IMR-90 (cell line): Measurements from ENCODE around the gene STAC2. TPM values are rescaled to one million over a fixed set of nuclear protein-coding genes. Genes with fewer than 3 reads are reported as not detected.
A peak's percentile ranks its signal among the peaks of the same experiment; 100 is the strongest.

ENCODE experiments used
- ATAC-seq: fragments of 200-7000 bp; cut with Tn5 transposase; 2 replicates; pipeline ENCODE4 v1.9.1; 2020; ENCODE audit warnings: low read depth, mild to moderate bottlenecking, moderate library complexity
- Bru-seq: library from RNA; stranded (reverse); fragments of 400-500 nt; gene quantifications from one replicate; lab custom pipeline; 2021; lab: Mats Ljungman, UMichigan
- BruChase-seq, 2 experiments: library from RNA; stranded (reverse); fragments of 400-500 nt; gene quantifications; one replicate each; lab custom pipeline; 2021; lab: Mats Ljungman, UMichigan
- BruUV-seq: library from RNA; stranded (reverse); fragments of 400-500 nt; replicated peaks from 2 replicates; lab custom pipeline; 2021; lab: Mats Ljungman, UMichigan
- CTCF ChIA-PET: fragments of 300-600 bp; formaldehyde crosslinking; extraction: SDS; loops from one replicate; lab custom pipeline; 2021; ENCODE audit warnings: antibody characterized with exemption; lab: Yijun Ruan, JAX
- POLR2A ChIA-PET: fragments of 300-600 bp; sonication (Branson Sonifier 250); formaldehyde crosslinking; loops from one replicate; lab custom pipeline; 2022; ENCODE audit warnings: antibody characterized with exemption; ENCODE audit not compliant: unreplicated experiment; lab: Charles Lee
- DNase-seq: peaks from one replicate; pipeline ENCODE4 v3.0.0; 2013
- H2AFZ ChIP-seq: replicated peaks from 2 replicates; pipeline ENCODE3; 2013; ENCODE audit warnings: low read length, mild to moderate bottlenecking; ENCODE audit not compliant: poor library complexity
- H2AK5ac ChIP-seq: 2 replicates; pipeline ENCODE4 v1.6.1; 2013; ENCODE audit warnings: low read depth, low read length, inconsistent platforms
- H2AK9ac ChIP-seq: replicated peaks from 2 replicates; pipeline ENCODE3; 2013; ENCODE audit warnings: mild to moderate bottlenecking, low read depth, low read length, moderate library complexity; ENCODE audit not compliant: poor library complexity
- H2BK120ac ChIP-seq: 2 replicates; pipeline ENCODE4 v1.6.1; 2013; ENCODE audit warnings: low read depth, low read length, inconsistent platforms
- H2BK15ac ChIP-seq: 3 replicates; pipeline ENCODE4 v1.6.1; 2013; ENCODE audit warnings: low read depth, low read length, inconsistent platforms
- H2BK20ac ChIP-seq: 2 replicates; pipeline ENCODE4 v1.6.1; 2013; ENCODE audit warnings: low read depth, mild to moderate bottlenecking, inconsistent platforms, low read length, moderate library complexity
- H2BK5ac ChIP-seq: 2 replicates; pipeline ENCODE4 v1.6.1; 2013; ENCODE audit warnings: mild to moderate bottlenecking, low read depth, low read length, inconsistent platforms; ENCODE audit not compliant: poor library complexity, severe bottlenecking
- H3K14ac ChIP-seq: replicated peaks from 2 replicates; pipeline ENCODE4 v1.6.1; 2013; ENCODE audit warnings: low read depth, low read length, inconsistent platforms
- H3K18ac ChIP-seq: 2 replicates; pipeline ENCODE4 v1.6.1; 2013; ENCODE audit warnings: low read depth, low read length, control low read depth
- H3K23ac ChIP-seq: 2 replicates; pipeline ENCODE4 v1.6.1; 2013; ENCODE audit warnings: low read depth, low read length, inconsistent platforms
- H3K27ac ChIP-seq: 2 replicates; pipeline ENCODE4 v1.5.1; 2013; ENCODE audit warnings: mild to moderate bottlenecking, control low read depth, low read length; ENCODE audit not compliant: insufficient read depth
- H3K27me3 ChIP-seq: 2 replicates; pipeline ENCODE4 v1.6.1; 2013; ENCODE audit warnings: low read length; ENCODE audit not compliant: control insufficient read depth, insufficient read depth
- H3K36me3 ChIP-seq: 2 replicates; pipeline ENCODE4 v1.6.1; 2013; ENCODE audit warnings: low read length, mixed read lengths; ENCODE audit not compliant: control insufficient read depth, insufficient read depth
- H3K4ac ChIP-seq: 2 replicates; pipeline ENCODE4 v1.6.1; 2013; ENCODE audit warnings: low read depth, low read length, inconsistent platforms
- H3K4me1 ChIP-seq: 2 replicates; pipeline ENCODE4 v1.6.1; 2013; ENCODE audit warnings: low read length, mixed read lengths; ENCODE audit not compliant: control insufficient read depth, insufficient read depth
- H3K4me2 ChIP-seq: 2 replicates; pipeline ENCODE4 v1.6.1; 2013; ENCODE audit warnings: low read depth, mild to moderate bottlenecking, control low read depth, low read length, moderate library complexity
- H3K4me3 ChIP-seq: 2 replicates; pipeline ENCODE4 v1.5.1; 2013; ENCODE audit warnings: low read depth, mild to moderate bottlenecking, control low read depth, low read length, moderate library complexity; ENCODE audit not compliant: insufficient read depth
- H3K56ac ChIP-seq: 2 replicates; pipeline ENCODE4 v1.6.1; 2013; ENCODE audit warnings: low read length, inconsistent platforms; ENCODE audit not compliant: insufficient read depth; ENCODE audit errors: extremely low read depth
- H3K79me1 ChIP-seq, 2 experiments: 2 replicates each; pipeline ENCODE4 v1.6.1; 2013; ENCODE audit warnings: low read length in 2 of 2, inconsistent platforms in 1 of 2, low read depth in 1 of 2
- H3K9ac ChIP-seq: 2 replicates; pipeline ENCODE4 v1.6.1; 2013; ENCODE audit warnings: low read depth, low read length, control low read depth
- H3K9me1 ChIP-seq: 2 replicates; pipeline ENCODE4 v1.6.1; 2013; ENCODE audit warnings: low read length, inconsistent platforms; ENCODE audit not compliant: insufficient read depth
- H3K9me3 ChIP-seq: 2 replicates; pipeline ENCODE4 v1.6.1; 2013; ENCODE audit warnings: low read length; ENCODE audit not compliant: control insufficient read depth, insufficient read depth
- H4K20me1 ChIP-seq: 2 replicates; pipeline ENCODE4 v1.6.1; 2013; ENCODE audit warnings: low read length, inconsistent platforms; ENCODE audit not compliant: insufficient read depth
- H4K5ac ChIP-seq: 2 replicates; pipeline ENCODE4 v1.6.1; 2013; ENCODE audit warnings: mild to moderate bottlenecking, low read depth, low read length, control low read depth
- H4K8ac ChIP-seq, 2 experiments: 2 replicates each; pipeline ENCODE4 v1.6.1; 2013; ENCODE audit warnings: low read depth in 2 of 2, low read length in 2 of 2, control low read depth in 1 of 2, inconsistent platforms in 1 of 2
- H4K91ac ChIP-seq: 2 replicates; pipeline ENCODE4 v1.6.1; 2013; ENCODE audit warnings: low read depth, low read length, inconsistent platforms; ENCODE audit not compliant: insufficient read depth
- BHLHE40 ChIP-seq: fragments of 150-350 bp; IDR thresholded peaks from 2 replicates; pipeline ENCODE4 v1.6.1; 2016; ENCODE audit warnings: mild to moderate bottlenecking, low read depth, low read length
- CEBPB ChIP-seq: IDR thresholded peaks from 2 replicates; pipeline ENCODE4 v1.6.1; 2012; ENCODE audit warnings: low read depth, low read length, improper control_type of control experiment
- CHD1 ChIP-seq: IDR thresholded peaks from 2 replicates; pipeline ENCODE4 v1.6.1; 2012; ENCODE audit warnings: low read depth, low read length, improper control_type of control experiment
- MAFK ChIP-seq: IDR thresholded peaks from 2 replicates; pipeline ENCODE4 v1.6.1; 2012; ENCODE audit warnings: low read depth, low read length, improper control_type of control experiment
- MAZ ChIP-seq: IDR thresholded peaks from 2 replicates; pipeline ENCODE4 v1.6.1; 2012; ENCODE audit warnings: low read depth, mild to moderate bottlenecking, low read length, improper control_type of control experiment, moderate library complexity, borderline replicate concordance
- NFE2L2 ChIP-seq: fragments of 150-350 bp; IDR thresholded peaks from 2 replicates; pipeline ENCODE4 v1.6.1; 2016; ENCODE audit warnings: low read depth, mild to moderate bottlenecking, low read length
- POLR2A ChIP-seq: IDR thresholded peaks from 2 replicates; pipeline ENCODE4 v1.6.1; 2012; ENCODE audit warnings: mild to moderate bottlenecking, low read depth, low read length
- RCOR1 ChIP-seq: IDR thresholded peaks from 2 replicates; pipeline ENCODE4 v1.6.1; 2012; ENCODE audit warnings: mild to moderate bottlenecking, low read length, improper control_type of control experiment; ENCODE audit not compliant: insufficient replicate concordance
- SMC3 ChIP-seq: fragments of 150-350 bp; IDR thresholded peaks from 2 replicates; pipeline ENCODE4 v1.6.1; 2016; ENCODE audit warnings: low read depth, mild to moderate bottlenecking, antibody characterized with exemption, low read length, moderate library complexity
- WGBS, 2 experiments: methylation state at CpG; one replicate each; pipeline versions ENCODE4 v1.1.5 to v1.1.7; 2013; ENCODE audit warnings: missing lambda C conversion rate in 2 of 2; ENCODE audit not compliant: insufficient read length in 1 of 2; ENCODE audit errors: extremely low coverage in 2 of 2; 5-methylcytosine and 5-hydroxymethylcytosine counted together
- dilution Hi-C: fragments of 300-500 bp; cut with HindIII; formaldehyde crosslinking; loops from one replicate; pipeline ENCODE4 v1.14.3; 2018; ENCODE audit warnings: low sequenced_read_pairs; ENCODE audit not compliant: unreplicated experiment
- in situ Hi-C: fragments of 300-500 bp; cut with MboI; formaldehyde crosslinking; loops from 3 replicates; pipeline ENCODE4 v1.14.3; 2019; ENCODE audit warnings: low sequenced_read_pairs, inconsistent platforms, mixed read lengths
- intact Hi-C: fragments of 100-400 bp; cut with micrococcal nuclease; formaldehyde crosslinking; loops from 2 replicates; pipeline ENCODE4 v1.10.0; 2022
- long read RNA-seq: library from polyadenylated mRNA; unstranded; transcript quantifications from one replicate; pipeline ENCODE4 v2.0.0, GENCODE V29; 2021; ENCODE audit not compliant: unreplicated experiment
- polyA plus RNA-seq, 3 experiments: library from polyadenylated mRNA; depleted of rRNA; stranded (reverse); fragments of >200 nt; gene quantifications; 2 replicates each; pipeline ENCODE4 v1.2.3, GENCODE V29; 2012; ENCODE audit warnings: low replicate concordance in 1 of 3
- total RNA-seq: library from RNA; depleted of rRNA; stranded (reverse); fragments of >200 nt; gene quantifications from 2 replicates; pipeline ENCODE4 v1.2.3, GENCODE V29; 2012; rRNA removed
- TF ChIP-seq, protein P1 (sequence below): fragments of 150-350 bp; IDR thresholded peaks from 2 replicates; pipeline ENCODE4 v1.6.1; 2016; ENCODE audit warnings: low read depth, mild to moderate bottlenecking, low read length, moderate library complexity, borderline replicate concordance
- TF ChIP-seq, protein P2 (sequence below): conservative IDR thresholded peaks from 2 replicates; pipeline ENCODE4 v1.5.1; 2012; ENCODE audit warnings: mild to moderate bottlenecking, low read depth, low read length, improper control_type of control experiment
- TF ChIP-seq, protein P3 (sequence below): fragments of 150-350 bp; IDR thresholded peaks from 2 replicates; pipeline ENCODE4 v1.6.1; 2017; ENCODE audit warnings: mild to moderate bottlenecking, antibody characterized with exemption, low read length, low read depth

The STAC2 gene, protein sequence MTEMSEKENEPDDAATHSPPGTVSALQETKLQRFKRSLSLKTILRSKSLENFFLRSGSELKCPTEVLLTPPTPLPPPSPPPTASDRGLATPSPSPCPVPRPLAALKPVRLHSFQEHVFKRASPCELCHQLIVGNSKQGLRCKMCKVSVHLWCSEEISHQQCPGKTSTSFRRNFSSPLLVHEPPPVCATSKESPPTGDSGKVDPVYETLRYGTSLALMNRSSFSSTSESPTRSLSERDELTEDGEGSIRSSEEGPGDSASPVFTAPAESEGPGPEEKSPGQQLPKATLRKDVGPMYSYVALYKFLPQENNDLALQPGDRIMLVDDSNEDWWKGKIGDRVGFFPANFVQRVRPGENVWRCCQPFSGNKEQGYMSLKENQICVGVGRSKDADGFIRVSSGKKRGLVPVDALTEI
- not detected in 2 replicates for total RNA-seq
- polyA plus RNA-seq (2012; rRNA removed), result 0.02 and 0.03 TPM in 2 replicates
- polyA plus RNA-seq (2012; cell fraction: cytosol; rRNA removed), result 0.01 and 0.02 TPM in 2 replicates
- 0.02 and 0.08 TPM in 2 replicates for polyA plus RNA-seq (2012; cell fraction: nucleus; rRNA removed; ENCODE audit: low replicate concordance)
- Bru-seq, nascent RNA, result not detected
- percentile 9 among the genes with signal in this experiment for BruChase-seq, experiment 1, labeled RNA remaining after a 6-hour chase
- BruChase-seq, experiment 2, labeled RNA remaining after a 2-hour chase, result percentile 13 among the genes with signal in this experiment
- long read RNA-seq, result 0 reads

DNA sequence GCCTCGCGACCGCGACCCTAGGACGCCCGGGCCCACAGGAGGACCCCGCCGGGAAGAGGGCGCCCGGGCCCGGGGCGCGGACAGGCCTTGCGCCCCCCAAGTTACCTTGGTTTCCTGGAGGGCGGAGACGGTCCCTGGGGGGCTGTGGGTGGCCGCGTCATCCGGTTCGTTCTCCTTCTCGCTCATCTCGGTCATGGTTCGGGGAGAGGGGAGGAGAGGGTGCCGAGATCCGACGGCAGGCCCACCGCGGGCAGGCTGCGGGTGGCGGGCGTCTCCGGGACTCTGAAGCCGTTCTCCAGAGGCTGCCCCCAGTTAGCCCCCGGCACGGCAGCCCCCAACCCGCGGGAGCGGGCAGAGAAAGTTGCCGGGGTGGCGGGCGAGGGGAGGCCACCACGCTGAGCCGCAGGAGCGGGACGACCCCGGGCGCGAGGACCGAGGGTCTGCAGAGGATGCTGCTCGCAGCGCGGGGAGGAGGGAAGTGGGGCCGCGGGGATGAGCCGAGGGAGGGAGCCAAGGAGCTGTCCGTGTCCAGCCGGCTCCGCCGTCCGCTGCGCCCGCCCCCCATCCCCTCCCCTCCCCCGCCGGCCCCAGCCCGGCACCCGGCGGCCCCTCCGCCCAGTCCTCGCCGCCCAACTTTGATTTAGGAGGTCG, at the start of gene STAC2:
STAC2 (minus strand) TSS at position 638 of the 651 bp plus-strand sequence; CDS start at position 195, 443 bp downstream.
- Histone ChIP-seq H4K91ac (no peak within 1 kb of the TSS), H3K4me3 (peak within 1 kb of the TSS; percentile 34), H3K18ac (no peak within 1 kb of the TSS), H3K4ac (no peak within 1 kb of the TSS), H3K4me2 (peak within 1 kb of the TSS; percentile 82), H3K27ac (no peak within 1 kb of the TSS), H2AK5ac (no peak within 1 kb of the TSS), H3K56ac (no peak within 1 kb of the TSS), H4K20me1 (no peaks in the 10 kb centered on the region), H2AFZ (peak within 1 kb of the TSS; percentile 81), H2BK120ac (no peak within 1 kb of the TSS), H3K4me1 (peaks cover 5% of the 10 kb centered on the region), H3K14ac (no peak within 1 kb of the TSS), H4K5ac (no peak within 1 kb of the TSS), H3K36me3 (no peaks in the 10 kb centered on the region), H2BK5ac (no peak within 1 kb of the TSS), H2BK20ac (no peak within 1 kb of the TSS), H3K23ac (no peak within 1 kb of the TSS), H2BK15ac (no peak within 1 kb of the TSS), H3K9me3 (no peaks in the 10 kb centered on the region), H3K27me3 (peaks cover 50% of the 10 kb centered on the region), H3K9me1 (no peaks in the 10 kb centered on the region), H2AK9ac (no peak within 1 kb of the TSS), H3K79me1 (no peaks in the 10 kb centered on the region), H4K8ac (no peak within 1 kb of the TSS), H3K9ac (no peak within 1 kb of the TSS)
- WGBS, 2 experiments, result 3% methylated on average over 11 of the region's 71 CpGs; no CpG with 5 or more reads in 1 of the 2 experiments
- DNase-seq, result no peak
- no TSS peak for BruUV-seq
- intact Hi-C loops, result no loop called here
- in situ Hi-C loops, result no loop called here
- ChIA-PET POLR2A (no interaction called here), CTCF (interaction anchor here (0.5 kb wide), 1 partner anchor 110 kb away, joined by 3 read pairs; no protein-coding TSS in a partner anchor)
- ATAC-seq, result peak; percentile 57
- dilution Hi-C loops, result no loop called here
- TF ChIP-seq POLR2A (no peak), CEBPB (no peak), CHD1 (no peak), RCOR1 (no peak), MAFK (no peak), SMC3 (no peak), MAZ (no peak), BHLHE40 (no peak), NFE2L2 (no peak)
- TF ChIP-seq, protein P1, sequence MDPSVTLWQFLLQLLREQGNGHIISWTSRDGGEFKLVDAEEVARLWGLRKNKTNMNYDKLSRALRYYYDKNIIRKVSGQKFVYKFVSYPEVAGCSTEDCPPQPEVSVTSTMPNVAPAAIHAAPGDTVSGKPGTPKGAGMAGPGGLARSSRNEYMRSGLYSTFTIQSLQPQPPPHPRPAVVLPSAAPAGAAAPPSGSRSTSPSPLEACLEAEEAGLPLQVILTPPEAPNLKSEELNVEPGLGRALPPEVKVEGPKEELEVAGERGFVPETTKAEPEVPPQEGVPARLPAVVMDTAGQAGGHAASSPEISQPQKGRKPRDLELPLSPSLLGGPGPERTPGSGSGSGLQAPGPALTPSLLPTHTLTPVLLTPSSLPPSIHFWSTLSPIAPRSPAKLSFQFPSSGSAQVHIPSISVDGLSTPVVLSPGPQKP, result no peak
- TF ChIP-seq, protein P2, sequence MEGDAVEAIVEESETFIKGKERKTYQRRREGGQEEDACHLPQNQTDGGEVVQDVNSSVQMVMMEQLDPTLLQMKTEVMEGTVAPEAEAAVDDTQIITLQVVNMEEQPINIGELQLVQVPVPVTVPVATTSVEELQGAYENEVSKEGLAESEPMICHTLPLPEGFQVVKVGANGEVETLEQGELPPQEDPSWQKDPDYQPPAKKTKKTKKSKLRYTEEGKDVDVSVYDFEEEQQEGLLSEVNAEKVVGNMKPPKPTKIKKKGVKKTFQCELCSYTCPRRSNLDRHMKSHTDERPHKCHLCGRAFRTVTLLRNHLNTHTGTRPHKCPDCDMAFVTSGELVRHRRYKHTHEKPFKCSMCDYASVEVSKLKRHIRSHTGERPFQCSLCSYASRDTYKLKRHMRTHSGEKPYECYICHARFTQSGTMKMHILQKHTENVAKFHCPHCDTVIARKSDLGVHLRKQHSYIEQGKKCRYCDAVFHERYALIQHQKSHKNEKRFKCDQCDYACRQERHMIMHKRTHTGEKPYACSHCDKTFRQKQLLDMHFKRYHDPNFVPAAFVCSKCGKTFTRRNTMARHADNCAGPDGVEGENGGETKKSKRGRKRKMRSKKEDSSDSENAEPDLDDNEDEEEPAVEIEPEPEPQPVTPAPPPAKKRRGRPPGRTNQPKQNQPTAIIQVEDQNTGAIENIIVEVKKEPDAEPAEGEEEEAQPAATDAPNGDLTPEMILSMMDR, result no peak
- TF ChIP-seq, protein P3, sequence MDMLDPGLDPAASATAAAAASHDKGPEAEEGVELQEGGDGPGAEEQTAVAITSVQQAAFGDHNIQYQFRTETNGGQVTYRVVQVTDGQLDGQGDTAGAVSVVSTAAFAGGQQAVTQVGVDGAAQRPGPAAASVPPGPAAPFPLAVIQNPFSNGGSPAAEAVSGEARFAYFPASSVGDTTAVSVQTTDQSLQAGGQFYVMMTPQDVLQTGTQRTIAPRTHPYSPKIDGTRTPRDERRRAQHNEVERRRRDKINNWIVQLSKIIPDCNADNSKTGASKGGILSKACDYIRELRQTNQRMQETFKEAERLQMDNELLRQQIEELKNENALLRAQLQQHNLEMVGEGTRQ, result no peak
